Mammary epithelial cell (primary cell): ENCODE data around the gene GRM5.

Experiments used
- EZH2 ChIP-seq: IDR thresholded peaks from 2 replicates; pipeline ENCODE4 v1.6.1; 2012; ENCODE audit warnings: low read length, inconsistent platforms, borderline replicate concordance
- TF ChIP-seq, protein P1 (sequence below), 2 donors: IDR thresholded peaks in 1 of 2; conservative IDR thresholded peaks in 1 of 2; 2 replicates each; pipeline ENCODE4 v1.5.1; 2011 to 2012; ENCODE audit warnings: inconsistent platforms in 2 of 2, low read length in 2 of 2, mild to moderate bottlenecking in 2 of 2, control low read depth in 1 of 2, low read depth in 1 of 2; ENCODE audit not compliant: insufficient read depth in 1 of 2; ENCODE audit errors: extremely low read depth in 1 of 2

DNA sequence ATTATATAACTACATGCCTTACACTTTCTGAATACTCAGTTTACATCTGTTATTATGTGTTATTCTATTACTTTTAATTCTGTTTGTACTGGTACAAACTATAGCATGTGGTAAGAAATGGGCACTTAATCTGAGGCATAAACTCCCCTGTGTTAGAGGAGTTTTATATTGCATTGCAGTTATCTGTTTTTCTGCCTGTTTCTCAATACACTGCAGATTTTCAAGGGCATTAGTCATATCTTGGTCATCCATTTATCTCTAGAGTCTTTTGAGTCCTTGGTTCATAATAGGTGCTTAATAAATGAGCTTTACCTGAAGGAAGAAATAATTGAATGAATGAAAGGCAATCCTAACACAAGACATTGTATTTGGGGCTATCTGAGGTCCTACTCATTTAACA lies 545.4 kb downstream of the GRM5 start:
- TF ChIP-seq, protein P1, sequence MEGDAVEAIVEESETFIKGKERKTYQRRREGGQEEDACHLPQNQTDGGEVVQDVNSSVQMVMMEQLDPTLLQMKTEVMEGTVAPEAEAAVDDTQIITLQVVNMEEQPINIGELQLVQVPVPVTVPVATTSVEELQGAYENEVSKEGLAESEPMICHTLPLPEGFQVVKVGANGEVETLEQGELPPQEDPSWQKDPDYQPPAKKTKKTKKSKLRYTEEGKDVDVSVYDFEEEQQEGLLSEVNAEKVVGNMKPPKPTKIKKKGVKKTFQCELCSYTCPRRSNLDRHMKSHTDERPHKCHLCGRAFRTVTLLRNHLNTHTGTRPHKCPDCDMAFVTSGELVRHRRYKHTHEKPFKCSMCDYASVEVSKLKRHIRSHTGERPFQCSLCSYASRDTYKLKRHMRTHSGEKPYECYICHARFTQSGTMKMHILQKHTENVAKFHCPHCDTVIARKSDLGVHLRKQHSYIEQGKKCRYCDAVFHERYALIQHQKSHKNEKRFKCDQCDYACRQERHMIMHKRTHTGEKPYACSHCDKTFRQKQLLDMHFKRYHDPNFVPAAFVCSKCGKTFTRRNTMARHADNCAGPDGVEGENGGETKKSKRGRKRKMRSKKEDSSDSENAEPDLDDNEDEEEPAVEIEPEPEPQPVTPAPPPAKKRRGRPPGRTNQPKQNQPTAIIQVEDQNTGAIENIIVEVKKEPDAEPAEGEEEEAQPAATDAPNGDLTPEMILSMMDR (conservative IDR thresholded peaks at IDR 0.05 in 1 of 2, IDR thresholded peaks at IDR 0.05 in 1 of 2; ENCODE audit: extremely low read depth in 1 of 2, insufficient read depth in 1 of 2, low read depth in 1 of 2, low read length in 2 of 2) = no peak
- TF ChIP-seq EZH2 = no peak
